Panc1 (cell line): ENCODE data around the gene RRP36.

Experiments used
- POLR2AphosphoS5 ChIP-seq: IDR thresholded peaks from 2 replicates; pipeline ENCODE4 v1.6.1; 2012; ENCODE audit warnings: mild to moderate bottlenecking, low read depth, low read length, moderate library complexity
- TF ChIP-seq, protein P1 (sequence below): fragments of 450-650 bp; IDR thresholded peaks from 2 replicates; pipeline ENCODE4 v1.5.1; 2017; ENCODE audit warnings: mild to moderate bottlenecking
- TF ChIP-seq, protein P2 (sequence below), 2 experiments: IDR thresholded peaks; 2 replicates each; pipeline ENCODE4 v1.6.1; 2011 to 2012; ENCODE audit warnings: low read depth in 2 of 2, control low read depth in 1 of 2, low read length in 1 of 2, mild to moderate bottlenecking in 1 of 2, moderate library complexity in 1 of 2; ENCODE audit not compliant: insufficient read depth in 1 of 2

DNA sequence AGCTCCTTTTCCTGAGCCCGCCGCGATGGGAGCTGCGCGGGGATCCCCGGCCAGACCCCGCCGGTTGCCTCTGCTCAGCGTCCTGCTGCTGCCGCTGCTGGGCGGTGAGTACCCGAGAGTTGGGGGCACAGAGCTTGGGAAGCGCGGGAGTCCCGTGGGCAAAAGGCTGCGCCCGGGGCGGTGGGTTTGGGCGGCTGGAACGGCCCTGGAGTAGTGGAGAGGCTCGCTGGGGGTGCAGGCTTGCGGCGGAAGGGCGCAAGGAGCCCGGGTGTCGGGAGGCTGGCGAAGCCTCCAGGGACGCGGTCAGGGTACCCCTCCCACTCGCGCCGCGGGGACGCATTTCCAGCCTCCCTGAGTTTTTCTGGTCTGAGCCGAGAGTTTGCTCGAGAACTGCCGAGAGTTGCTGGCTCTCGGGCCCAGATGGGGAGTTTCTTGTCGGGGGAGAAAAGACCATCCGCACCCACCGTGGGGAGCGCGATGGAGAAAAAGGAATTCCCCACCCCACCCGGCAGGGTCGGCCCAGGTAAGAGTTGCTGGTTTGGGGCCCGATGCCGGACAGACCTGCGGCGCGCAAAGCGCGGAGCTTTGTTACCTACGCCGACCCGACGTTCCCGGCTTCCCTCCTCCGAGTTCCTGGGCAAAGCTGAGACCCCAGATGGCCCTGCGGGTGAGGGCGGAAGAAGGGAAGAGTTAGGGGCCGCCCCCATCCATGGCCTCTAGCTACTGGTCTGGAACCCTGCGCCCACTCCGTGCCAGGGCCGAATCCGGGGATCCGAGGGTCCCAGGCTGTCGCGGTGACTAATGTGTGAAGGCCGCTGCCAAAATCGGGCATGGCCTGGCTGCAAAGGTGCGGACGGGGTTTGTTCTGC lies 55.3 kb downstream of the RRP36 start:
- TF ChIP-seq, protein P1, sequence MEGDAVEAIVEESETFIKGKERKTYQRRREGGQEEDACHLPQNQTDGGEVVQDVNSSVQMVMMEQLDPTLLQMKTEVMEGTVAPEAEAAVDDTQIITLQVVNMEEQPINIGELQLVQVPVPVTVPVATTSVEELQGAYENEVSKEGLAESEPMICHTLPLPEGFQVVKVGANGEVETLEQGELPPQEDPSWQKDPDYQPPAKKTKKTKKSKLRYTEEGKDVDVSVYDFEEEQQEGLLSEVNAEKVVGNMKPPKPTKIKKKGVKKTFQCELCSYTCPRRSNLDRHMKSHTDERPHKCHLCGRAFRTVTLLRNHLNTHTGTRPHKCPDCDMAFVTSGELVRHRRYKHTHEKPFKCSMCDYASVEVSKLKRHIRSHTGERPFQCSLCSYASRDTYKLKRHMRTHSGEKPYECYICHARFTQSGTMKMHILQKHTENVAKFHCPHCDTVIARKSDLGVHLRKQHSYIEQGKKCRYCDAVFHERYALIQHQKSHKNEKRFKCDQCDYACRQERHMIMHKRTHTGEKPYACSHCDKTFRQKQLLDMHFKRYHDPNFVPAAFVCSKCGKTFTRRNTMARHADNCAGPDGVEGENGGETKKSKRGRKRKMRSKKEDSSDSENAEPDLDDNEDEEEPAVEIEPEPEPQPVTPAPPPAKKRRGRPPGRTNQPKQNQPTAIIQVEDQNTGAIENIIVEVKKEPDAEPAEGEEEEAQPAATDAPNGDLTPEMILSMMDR, result no peak
- TF ChIP-seq, protein P2, sequence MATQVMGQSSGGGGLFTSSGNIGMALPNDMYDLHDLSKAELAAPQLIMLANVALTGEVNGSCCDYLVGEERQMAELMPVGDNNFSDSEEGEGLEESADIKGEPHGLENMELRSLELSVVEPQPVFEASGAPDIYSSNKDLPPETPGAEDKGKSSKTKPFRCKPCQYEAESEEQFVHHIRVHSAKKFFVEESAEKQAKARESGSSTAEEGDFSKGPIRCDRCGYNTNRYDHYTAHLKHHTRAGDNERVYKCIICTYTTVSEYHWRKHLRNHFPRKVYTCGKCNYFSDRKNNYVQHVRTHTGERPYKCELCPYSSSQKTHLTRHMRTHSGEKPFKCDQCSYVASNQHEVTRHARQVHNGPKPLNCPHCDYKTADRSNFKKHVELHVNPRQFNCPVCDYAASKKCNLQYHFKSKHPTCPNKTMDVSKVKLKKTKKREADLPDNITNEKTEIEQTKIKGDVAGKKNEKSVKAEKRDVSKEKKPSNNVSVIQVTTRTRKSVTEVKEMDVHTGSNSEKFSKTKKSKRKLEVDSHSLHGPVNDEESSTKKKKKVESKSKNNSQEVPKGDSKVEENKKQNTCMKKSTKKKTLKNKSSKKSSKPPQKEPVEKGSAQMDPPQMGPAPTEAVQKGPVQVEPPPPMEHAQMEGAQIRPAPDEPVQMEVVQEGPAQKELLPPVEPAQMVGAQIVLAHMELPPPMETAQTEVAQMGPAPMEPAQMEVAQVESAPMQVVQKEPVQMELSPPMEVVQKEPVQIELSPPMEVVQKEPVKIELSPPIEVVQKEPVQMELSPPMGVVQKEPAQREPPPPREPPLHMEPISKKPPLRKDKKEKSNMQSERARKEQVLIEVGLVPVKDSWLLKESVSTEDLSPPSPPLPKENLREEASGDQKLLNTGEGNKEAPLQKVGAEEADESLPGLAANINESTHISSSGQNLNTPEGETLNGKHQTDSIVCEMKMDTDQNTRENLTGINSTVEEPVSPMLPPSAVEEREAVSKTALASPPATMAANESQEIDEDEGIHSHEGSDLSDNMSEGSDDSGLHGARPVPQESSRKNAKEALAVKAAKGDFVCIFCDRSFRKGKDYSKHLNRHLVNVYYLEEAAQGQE (IDR thresholded peaks at IDR 0.05; ENCODE audit: insufficient read depth in 1 of 2, low read depth in 2 of 2, low read length in 1 of 2), result no peak
- no peak for TF ChIP-seq POLR2AphosphoS5
